AG08396 (cell line): ENCODE results near the gene SH3TC1.

Experiments used
- DNase-seq: peaks from one replicate; pipeline ENCODE4 v3.0.0; 2012; ENCODE audit warnings: low spot score, mixed read lengths

Gene SH3TC1

DNA sequence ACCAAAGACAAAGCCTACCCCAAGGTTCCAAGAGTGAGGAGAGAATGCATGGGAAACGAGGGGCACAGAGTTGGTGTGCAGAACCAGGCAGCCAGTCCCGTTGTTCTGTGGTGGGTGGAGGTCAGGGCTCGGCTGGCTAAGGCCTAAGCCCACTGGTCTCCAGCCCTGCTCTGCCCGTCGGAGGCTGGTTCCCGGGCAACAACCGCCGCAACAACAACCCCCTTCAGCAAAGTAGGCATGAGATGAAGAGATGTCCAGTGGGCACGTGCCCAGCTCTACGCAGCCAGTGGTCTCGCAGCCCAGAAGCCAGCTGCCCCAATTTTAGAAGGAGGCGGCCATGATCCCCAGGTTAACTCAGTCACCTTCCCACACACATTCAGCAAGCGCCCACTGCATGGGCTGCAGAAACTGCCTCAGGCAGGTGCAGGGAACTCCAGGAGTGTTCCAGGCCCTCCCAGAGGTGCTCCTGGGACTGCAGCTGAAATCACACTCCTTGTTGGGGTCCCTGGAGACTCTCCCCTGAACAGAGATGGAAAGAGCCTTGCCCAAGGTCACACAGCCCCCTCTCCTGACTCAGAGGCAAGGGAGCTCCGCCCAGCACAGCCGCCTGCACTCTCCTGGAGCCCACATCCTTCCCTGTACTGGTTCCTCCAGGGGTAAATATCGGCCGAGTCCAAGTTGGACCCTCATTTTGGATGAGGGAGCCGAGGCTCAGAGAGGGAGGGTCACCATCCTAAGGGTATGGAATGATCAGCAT is 45.1 kb downstream of the SH3TC1 start:
- DNase-seq = no peak

DNA sequence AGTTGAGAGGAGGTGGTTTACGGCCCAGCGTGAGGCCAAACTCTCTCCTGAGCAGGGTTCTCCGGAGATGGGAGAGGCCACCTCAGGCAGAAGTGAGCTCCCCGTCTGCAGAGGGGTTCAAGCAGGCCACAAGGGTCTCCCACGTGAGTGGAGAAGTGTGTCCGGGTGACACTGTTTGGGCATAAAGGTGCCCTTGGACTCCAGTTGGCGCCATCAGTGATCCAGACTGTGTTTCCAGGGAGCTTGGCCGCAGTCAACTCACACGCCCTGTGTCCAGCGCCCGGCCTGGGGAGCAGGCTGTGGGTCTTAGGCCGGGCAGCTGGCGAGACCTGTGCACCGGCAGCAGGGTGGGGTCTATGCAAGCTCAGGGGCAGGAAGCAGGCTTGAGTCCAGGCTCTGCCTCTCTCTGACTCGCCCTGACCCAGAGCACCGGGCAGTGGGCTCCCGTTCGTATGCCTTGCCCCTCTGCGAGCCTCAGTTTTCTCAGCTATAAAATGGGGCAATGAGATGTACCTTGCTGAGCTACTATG is 45.9 kb downstream of the SH3TC1 start:
- DNase-seq = no peak

DNA sequence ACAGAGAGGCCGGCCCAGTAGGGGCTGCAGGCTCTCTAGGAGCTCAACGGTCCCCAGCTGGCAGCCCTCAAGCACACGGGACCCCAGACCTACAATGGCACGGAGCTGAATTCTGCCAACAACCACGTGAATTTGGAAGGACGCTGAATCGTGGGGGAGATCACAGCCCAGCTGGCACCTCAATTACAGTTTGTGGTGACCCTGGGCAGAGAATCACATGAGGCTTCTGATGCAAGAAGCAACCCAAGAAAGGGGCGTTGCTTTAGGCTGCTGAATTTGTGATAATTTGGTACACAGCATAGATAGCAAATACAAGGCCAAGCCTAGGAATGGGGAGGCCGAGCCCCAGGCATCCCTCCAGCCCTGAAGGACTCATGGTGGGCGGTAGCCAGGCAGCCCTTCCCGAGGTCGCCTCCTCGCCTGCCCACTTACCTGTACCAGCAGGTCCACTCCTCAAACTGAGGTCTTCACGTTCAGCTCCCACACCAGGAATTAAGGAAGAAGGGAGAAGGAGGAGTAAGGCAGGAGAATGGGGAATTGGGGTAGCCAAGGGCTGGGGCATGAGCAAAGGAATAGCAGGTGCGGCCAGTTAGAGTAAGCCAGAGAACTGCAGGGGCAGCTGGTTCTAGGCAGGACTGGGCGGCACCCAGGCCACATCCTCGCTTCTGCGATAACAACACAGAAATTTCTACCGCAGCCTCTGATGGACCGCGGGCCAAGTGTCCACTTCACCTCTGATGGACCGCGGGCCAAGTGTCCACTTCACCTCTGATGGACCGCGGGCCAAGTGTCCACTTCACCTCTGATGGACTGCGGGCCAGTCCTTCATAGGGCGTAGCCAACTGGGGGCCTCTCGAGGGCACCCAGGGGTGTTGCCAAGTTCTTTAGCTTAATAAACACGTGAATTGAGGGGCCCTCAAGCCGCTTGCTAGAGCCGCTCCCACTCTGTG is 47.1 kb downstream of the SH3TC1 start:
- no peak for DNase-seq

DNA sequence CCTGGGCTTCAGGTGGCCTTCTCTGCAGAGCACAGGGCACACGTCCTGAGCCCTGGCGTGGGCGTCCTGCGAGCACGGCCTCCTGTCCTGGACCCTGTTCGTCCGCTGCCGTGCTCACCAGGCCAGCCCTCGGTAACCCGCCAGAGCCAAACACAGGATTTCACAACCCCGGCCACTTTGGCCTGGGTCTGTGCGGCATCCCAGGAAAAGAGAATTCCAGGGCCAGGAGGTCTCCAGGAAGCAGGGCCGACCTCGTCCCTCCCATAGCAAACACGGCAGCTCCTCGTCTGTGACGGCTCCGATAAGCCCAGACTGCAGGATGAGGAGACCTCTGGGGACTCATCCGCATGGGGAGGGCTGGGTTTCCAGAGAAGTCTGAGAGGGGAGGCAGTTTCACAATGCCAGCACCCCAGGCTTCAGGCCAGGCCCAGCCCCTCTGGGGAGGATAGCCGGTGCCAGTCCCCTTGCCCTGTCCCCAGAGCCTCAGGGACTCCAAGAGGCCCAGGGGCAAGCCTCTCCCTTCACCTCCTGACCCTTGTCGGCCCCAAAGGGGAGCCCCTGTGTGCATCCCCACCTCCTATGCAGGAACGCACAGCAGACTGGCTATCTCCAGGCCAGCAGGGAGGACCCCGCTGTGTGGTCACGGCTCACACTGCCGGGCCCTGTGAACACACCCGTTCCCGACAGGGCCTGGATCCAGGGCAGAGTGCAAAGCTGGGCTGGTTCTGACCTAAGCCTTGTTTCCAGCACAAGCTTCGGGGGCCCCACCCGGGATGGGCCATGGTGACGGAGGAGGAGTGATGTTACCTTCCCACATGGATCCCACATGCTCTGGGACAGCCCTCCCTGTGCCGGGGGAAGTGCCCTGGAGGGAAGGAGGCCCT is 48.2 kb downstream of the SH3TC1 start:
- no peak for DNase-seq

DNA sequence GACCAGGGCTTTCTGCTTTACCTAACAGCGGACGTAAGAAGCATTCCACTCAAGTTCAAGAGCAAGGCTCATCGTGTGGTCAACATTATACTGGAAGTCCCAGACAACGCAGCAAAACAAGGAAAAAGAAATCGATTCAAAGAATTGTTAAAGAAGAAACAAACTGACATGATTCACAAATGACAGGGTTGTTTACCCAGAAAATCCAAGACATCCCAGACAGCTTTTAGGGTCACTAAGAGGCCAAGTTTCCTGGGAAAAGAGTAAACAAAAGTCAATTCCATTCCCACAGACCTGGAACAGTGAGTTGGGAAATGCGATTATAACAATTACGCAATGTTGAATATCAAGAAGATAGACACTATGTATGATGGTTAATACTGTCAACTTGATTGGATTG is 49.0 kb downstream of the SH3TC1 start:
- DNase-seq = no peak

DNA sequence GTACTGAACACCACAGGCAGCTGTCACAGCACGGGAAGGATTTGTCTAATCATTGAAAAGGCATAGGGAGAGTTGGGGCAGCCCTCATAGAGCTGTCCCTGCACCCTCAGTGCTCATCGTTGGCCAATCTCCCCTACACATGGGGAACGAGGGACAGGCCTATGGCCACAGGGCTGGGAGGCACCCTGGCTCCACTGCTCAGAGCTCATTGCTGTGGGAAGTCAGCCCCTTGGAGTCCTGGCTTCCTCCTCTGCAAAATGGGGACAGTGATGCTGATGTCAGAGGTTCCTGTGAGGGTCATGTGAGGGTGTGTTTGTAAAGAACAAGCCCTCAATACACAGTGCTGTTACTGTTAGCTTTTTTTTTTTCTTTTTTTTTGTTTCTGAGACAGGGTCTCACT is 51.1 kb downstream of the SH3TC1 start:
- DNase-seq = no peak

DNA sequence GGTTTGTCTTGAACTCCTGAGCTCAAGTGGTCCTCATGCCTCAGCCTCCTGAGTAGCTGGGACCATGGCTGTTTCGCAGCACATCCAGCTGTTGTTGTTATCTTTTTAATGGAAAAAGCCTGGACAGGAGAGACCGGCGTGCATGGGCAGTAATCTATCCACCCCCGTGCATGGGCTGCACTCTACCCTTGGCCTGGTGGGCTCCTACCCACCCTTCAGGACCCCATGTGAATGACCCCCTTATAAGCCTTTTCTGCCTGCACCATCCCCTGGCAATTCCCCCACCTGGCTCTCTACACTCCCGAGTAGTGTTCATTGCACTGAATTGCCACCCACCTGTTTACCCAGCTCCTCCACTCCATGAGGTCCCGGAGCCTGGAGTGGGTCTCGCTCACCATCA is 51.5 kb downstream of the SH3TC1 start:
- DNase-seq = no peak

DNA sequence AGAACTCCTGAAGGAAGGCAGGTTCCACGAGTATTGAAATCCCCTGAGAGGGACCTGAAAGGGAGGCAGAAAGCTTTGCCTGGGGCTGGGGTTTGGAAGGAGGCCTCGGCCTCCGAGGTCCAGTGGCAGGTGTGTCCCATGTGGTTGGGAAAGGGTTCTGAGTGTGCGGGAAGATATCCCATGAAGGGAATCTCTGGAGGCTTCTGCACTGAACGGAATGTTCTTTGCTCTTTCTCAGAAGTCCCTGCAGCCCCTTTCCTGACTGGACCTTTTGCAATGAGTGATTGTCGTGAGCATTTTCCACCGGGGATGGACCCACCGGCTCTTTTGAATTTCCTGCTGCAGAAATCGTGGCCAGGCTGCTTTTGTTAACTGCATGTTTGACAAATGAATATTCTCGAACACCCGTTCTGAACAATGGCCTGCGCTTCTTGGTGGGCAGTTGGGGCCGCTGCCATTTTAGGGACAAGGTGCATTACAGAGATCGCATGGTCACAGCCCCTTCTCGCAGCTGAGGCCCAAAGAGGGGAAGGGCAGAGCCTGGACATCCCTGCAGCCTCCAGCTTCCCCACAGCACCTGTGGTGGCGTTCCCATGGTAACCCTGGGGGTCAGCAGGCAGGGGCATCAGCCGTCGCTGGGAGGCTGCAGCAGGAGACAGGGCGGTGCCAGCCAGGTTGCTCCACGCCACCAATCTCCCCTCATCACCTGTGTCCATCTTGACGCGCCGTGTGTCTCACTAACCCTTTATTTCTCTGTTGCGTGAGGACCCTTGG is 52.2 kb downstream of the SH3TC1 start:
- no peak for DNase-seq

DNA sequence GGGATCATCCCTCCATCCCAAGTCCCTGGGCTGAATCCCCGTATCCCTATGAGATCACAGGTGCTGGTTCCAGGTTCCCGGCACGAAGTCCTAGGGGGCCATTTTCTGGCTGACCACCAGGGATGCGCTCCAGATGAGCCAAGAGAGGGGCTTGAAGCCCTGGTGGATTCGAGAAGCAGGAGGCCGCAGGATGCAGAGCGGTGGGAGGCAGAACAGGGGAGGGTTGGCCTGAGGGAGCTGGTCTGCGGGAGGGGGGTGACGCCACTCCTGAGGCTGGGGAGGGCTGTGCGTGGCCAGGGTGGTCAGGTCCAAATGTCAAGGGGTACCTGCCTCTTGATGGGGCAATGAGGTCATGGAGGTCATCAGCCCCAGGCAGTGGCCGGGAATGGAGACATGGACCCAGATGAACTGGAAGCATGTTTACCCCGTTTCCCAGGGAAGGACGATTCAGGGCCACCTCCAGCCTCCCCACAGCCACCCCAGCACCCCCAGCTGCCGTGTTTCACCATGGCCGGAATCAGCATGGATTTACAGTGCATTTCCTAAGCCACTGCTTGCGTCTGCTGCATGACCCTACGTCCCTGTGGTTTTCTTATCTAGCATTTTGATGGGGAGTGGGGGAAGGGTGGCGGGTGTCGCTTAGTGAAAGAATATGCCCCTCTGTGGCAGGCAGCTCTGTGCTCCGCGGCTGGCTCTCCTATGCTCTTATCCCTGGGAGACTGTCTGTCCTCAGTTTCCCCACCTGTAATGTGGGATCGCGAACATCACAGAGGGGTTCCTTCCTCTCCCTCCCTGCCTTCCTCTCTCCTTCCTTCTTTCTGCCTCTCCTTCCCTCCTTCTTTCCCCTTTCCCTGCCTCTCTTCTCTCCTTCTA is 53.4 kb downstream of the SH3TC1 start:
- no peak for DNase-seq

DNA sequence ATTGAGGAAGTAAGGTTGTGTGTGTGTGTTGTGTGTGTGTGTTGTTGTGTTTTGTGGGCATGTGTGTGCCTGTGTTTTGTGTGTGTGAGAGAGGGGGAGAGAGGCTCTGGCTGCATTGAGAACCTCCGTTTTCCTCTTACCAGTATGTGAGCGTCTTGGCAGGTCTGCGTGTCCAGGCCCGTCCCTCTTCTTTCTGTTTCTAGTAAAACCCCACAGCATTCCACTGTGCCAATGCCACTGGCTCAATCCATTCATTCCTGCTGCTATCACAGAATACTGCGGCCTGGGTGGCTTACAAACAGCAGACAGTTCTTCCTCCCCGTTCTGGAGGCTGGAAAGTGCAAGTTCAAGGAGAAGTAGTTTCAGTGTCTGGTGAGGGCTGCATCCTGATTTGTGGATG is 55.0 kb downstream of the SH3TC1 start:
- DNase-seq = no peak

DNA sequence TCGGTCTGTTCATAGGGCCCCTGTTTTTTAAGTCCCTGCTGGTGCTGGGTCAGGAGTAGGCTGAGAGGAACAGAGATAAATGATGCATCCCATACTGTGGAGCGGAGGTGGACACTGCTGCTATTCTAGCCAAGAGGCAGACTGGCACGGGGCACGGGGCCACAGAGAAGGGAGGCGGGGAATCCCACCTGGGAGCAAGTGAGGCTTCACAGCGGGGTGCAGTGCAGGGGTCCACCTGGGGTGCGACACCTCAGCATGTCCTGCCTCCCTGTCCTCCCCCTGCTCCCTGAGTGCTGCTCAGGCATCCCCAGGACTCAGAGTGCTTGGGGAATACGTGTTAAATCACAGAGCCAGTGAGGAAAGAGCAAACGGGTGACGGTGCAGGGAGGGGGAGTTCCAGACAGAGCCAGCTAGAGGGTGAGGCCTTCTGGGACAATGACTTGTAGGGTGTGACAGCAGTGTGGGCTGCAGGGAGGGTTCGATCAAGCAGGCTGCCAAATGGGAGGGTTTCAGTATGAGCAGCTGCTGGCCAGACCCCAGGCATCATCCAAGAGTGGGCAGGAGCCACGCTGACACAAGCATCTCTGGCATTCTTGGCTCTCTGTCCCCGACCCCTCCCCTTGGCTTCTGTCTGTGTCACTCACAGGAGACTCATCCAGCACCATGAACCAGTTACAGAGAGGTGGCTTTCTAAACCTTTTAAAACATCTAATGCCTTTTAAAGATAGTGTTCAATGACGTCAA is 56.8 kb downstream of the SH3TC1 start:
- DNase-seq = peak; percentile 38

DNA sequence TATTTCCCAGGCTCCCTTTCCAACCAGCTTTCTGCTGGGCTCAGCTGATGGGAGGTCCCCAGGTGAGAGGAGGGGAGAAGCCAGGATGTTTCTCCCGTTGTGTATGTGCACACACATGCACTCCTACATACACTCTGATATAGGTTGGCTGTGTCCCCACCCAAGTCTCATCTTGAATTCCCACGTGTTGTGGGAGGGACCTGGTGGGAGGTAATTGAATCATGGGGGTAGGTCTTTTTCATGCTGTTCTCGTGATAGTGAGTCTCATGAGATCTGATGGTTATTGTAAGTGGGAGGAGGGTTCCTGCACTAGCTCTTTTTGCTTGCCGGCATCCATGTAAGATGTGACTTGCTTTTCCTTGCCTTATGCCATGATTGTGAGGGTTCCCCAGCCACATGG is 58.8 kb downstream of the SH3TC1 start:
- no peak for DNase-seq

DNA sequence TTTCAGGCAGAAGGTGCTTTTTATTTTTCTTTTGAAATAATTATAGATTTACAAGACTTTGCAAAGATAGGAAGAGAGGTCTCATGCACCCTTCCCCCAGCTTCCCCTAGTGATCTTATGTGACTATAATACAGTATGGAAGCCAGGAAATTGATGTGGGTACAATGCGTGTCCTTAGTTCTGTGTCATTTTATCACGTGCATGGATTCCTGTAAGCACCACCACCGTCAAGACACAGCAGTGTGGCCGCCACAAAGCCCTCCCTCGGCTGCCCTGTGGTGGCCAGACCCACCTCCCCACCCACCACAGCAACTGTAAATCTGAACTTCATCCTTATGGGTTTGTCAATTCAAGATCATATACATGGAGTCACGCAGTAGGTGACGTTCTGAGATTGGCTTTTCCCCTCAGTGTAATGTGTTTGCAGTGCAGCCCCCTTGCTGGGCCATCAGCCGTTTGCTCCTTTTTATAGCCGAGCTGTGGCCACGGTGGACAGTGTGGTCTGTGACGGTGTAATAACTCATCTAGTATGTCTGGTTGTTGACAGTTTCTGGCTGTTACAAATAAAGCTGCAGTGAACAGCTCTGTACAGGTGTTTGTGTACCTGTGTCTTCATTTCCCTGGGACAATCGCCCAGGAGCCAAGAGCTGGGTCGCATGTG is 59.6 kb downstream of the SH3TC1 start:
- no peak for DNase-seq

DNA sequence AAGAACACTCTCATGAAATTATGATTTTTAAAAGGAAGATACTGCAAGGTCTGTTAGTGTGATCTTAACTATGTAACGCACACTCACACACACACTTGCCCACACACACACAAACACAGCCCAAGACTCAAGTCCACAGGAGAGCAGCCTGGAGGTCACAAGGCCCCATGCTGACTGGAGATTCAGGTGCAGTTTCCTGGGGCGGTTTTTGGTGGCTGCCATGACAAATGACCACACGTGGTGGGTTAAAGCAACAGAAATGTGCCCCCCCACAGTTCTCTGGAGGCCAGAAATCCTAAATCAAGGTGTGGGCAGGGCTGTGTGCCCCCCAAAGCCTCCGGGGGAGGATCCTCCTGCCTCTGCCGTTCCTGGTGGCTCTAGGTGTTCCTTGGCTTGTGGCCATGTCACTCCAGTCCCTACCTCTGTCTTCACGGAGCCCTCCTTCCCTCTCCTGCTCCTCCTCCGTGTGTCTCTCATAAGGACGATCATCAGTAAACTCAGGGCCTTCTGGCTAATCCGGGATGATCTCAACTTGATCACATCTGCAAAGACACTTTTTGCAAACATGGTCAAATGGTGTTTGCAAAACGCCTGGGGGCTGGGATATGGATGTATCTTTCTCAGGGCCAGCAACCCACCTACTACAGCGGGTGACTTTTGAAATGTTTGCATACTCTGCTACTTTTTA is 60.8 kb downstream of the SH3TC1 start:
- DNase-seq = no peak

DNA sequence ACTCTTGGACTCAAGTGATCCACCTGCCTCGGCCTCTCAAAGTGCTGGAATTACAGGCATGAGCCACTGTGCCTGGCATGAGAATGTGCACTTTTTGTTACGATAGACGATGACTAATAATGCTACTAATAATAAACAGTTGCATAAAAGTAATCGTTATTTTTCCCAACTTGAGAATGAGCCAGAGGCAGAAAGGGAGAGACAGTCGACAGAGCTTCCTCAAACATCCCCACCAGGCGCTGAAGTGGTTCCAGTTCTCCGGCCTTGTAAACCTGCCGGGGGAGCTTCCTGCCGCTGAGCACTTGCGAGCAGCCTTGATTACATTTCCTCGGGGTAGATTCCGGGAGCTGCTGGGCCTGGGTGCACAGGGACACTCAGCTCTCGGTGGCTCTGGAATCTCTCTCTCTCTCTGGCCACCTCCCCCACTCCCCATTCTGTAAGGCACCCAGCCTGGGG is 61.6 kb downstream of the SH3TC1 start:
- peak; percentile 81 for DNase-seq

DNA sequence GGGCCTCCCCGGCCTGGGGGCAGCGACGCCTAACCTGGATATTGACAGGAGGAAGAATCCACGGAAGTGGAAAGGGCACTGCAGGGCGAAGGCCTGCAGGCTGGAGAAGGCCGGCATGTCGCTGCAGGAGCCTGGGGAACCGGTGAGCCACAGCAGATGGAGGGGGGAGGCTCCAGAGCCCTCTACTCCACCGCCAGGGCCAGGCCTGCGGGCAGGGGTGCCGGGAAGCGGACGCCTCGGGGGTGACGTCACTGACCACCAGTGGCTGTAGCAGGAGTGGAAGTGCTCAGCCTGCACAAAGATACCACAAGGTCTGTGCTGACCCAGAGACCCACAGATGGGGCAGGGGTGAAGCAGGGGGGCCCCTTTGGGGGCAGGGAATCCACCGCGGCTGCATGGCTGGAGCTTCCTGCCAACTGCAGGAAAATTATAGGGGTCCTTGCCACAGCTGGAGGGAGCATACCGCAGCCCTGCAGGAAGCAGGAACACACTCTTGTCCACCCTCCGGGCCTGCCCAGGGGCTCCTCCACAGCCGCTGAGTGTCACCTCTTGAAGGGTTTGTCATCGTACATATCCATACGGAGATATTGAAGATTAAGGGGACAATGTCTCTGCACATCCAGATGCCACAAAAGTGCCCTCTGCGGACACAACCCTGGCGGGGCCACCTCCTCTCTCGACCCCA is 62.9 kb downstream of the SH3TC1 start:
- DNase-seq = no peak

DNA sequence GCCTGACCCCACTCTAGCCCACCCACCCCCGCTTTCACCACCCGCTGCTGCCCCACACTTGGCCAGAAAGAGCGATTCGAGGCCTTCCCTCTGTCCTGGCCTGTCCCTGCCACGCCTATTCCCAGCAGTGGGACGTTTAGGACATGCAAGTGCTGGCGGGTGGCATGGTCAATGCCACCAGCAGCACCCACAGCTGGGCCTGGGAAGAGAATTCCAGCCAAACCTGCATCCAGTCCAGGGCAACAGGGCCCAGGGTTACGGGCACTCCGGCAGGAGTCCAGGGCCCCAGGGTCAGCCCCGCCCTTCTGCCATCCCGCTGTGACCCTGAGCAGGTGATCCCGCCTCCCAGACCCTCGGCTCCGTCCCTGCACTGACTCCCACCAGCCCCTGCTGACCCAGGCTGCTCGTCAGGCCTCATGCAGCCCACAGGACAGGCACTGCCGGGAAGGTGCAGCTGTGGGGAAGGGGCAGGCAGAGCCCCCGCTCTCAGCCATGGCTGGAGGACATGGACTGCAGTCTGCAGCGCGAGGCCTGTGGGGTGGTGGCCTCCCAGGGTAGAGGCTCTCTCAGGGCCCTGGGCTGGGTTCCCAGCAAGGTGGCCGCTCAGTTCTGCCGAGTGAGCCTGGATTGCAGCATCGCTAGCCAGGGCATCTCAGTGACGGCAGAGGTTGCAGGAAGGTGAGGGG is 63.7 kb downstream of the SH3TC1 start:
- DNase-seq = no peak
